Stimulated activated CD4-positive, alpha-beta T cell treated with anti-CD3 and anti-CD28 coated beads, Interleukin-4, amount 100 ng/mL, for 24 hours (primary cell): ENCODE results near the gene NKX3-2.
"Not testable (repeated sequence)": the region's sequence is repeated elsewhere in the genome, so short reads cannot be mapped to it uniquely, and the experiment has no call there.

ENCODE experiments used
- DNase-seq: peaks from one replicate; pipeline ENCODE4 v3.0.0-alpha.2; 2020

The NKX3-2 gene

DNA sequence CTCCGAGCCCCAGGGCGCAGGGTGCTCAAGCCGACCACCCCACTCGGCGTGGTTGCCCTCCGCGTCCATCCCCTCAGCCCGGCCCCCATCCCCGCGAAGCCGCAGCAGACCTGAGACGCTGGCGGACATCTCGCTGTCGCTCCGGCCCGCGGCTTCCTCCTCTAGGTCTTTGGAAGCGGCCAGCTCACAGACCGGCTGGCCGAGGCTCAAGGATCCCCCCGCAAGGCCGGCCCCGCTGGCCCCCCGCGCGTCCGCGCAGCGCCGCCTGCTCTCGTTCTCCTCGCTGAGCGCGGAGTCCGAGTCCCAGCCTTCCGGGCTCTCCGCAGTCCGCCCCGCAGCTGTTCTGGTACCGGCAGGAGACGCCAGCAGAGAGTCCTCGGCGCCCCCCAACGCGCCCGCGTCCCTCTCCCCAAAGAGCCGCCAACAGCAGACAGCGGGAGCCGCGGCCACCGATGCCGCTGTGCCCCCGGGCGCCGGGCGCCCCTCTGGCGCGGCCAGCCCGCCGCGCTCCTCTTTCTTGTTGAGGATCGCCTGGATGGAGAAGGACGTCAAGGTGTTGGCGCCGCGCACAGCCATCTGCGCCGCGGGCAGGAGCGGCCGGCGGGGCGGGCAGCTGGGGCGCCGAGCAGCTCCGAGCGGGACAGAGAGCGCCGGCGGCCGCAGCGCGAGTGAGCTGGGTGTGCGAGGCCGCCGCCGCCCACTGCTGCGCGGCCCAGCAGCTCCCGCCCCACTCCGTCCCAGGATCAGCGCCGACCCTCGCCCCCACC is at the start of gene NKX3-2:
Gene NKX3-2 (minus strand): TSS at position 670 of the 767 bp plus-strand sequence. CDS start 94 bp downstream, at position 576.
- no peak for DNase-seq

GRCh38 chr4:13592220-13592619 is 47.9 kb upstream of the NKX3-2 start:
- no peak for DNase-seq

DNA sequence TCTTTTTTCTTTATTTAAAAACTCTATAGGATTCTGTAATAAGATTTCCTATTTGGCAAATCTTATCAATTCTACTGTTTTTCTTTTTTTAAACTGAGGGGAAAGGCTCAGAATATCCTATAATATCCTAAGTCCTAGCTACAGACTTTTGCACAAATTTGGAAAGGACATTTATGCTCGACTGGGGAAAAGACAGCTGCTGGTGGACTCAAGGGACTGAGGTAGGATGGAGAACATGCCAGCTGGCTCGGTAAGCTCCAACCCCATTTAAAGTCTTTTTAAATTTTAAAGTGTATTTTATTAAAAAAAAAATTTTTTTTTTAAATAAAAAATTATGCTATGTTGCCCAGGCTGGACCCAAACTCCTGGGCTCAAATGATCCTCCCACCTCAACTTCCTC is 46.5 kb upstream of the NKX3-2 start:
- no peak for DNase-seq

DNA sequence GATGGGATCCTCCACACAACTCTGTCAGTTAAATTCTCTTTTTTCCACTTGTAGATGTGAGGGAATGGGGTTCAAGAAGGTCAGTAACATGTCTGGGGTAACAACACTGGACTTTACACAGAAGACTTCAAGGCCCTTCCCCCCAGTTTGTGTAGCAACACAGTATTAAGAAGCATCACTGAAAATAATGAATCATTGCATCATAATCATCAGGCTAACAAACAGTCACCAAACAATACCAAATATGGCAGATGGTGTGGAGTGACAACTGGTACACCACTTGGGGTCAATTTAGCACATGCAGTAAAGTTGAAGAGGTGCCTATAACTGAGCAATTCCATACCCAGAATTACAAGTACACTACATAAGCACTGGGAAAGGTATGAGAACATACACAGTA is 44.6 kb upstream of the NKX3-2 start:
- DNase-seq = no peak

- no peak for DNase-seq
These were observed 40.2 kb upstream of the NKX3-2 start for GRCh38 chr4:13584481-13584880.

GRCh38 chr4:13580036-13580435 is 35.7 kb upstream of the NKX3-2 start:
- DNase-seq = no peak

DNA sequence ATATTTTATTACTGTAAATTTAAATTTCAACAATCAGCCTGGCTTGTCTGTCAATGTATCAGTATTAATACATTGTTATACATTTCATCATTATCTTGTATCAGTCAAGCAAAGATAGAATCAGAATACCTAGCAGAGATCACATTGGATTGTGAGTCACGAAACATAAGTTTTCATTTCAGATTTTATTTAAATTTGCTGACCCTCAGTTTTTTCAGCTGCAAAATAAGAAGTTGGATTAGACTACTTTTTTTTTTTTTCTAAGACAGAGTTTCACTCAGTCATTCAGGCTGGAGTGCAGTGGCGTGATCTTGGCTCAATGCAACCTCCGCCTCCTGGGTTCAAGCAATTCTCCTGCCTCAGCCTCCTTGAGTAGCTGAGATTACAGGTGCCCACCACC is 33.4 kb upstream of the NKX3-2 start:
- no peak for DNase-seq

DNA sequence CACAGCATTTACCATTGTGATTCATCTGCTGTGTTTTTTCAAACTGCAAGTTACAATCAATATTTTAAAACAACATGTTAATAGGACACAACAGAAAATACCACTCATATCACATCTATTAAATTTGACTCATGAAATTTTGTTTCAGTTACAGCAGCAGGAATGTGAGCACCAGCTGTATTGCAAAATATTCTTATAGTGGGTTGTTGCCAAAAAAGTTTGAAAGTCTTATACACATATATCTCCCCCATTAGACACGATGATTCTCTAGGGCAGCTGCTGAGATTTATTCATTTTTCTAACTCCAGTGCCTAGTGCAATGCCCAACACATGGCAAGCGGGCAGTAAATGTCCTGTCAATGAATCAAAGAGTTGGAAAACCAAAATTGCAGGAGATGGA is 26.6 kb upstream of the NKX3-2 start:
- no peak for DNase-seq

DNA sequence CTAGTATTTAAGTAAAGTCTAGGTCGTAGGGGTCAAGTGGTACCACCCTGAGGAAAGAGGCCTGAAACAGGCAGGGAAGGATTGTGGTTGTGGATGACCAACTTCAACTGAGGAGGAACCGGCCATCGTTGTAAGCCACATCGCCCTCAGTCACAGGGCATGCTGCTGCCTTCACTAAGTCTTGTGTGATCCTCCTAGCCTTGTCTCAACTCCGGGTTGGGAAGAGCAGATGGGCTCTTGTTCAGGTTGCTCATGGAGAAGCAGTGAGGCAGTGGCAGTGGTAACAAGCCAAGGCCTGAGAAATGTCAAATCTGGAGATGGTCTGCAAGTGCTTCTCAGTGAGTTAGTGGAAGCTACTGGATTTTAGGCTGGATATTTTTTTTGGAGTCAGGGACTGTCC is 22.8 kb upstream of the NKX3-2 start:
- no peak for DNase-seq

GRCh38 chr4:13562876-13563275 is 18.6 kb upstream of the NKX3-2 start:
- DNase-seq = no peak

DNA sequence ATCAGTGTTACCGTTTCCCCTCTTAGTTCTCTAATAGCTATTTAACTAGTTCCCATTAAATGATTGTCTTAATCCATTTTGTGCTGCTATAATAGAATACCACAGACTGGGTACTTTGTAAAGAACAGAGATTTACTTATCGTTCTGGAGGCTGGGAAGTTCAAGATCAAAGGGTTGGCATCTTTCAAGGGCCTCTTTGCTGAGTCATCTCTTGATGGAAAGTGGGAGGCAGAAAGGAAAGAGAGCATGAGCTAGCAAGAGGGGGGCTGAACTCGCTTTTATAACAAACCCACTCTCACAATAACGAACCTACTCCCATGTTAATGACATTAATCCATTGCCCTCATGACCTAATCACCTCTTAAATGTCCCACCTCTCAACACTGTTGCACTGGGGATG is 17.4 kb upstream of the NKX3-2 start:
- no peak for DNase-seq

DNA sequence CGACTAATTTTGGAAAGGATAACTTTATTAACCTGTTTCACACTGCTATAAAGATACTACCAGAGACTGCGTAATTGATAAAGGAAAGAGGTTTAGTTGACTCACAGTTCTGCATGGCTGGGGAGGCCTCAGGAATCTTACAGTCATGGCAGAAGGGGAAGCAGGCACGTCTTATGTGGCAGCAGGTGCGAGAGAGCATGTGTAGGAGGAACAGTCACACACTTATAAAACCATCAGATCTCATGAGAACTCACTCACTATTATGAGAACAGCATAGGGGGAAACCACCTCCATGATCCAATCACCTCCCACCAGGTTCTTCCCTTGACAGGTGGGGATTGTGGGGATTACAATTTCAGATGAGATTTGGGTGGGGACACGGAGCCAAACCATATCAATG is 15.8 kb upstream of the NKX3-2 start:
- not testable (repeated sequence) for DNase-seq

DNA sequence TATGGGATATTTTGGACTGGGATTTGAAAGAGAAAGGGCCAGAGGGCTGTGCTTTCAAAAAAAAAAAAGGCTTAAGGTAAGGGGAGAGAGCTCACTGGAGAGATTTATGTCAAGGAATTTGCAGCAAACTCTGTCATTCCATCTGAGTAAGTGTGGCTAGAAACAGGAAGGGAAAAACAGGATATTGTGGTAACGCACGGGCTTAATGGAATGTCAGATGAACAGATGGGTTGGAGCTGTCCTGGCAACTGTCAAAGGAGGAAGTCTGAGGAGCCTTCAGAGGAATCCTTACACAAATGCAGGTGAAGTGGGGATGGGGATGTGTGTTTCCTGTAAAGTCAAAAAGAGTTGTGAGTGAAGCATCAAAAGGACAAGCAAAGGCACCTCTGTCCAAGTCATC is 15.1 kb upstream of the NKX3-2 start:
- DNase-seq = no peak

GRCh38 chr4:13558881-13559280 is 14.6 kb upstream of the NKX3-2 start:
- DNase-seq = no peak

DNA sequence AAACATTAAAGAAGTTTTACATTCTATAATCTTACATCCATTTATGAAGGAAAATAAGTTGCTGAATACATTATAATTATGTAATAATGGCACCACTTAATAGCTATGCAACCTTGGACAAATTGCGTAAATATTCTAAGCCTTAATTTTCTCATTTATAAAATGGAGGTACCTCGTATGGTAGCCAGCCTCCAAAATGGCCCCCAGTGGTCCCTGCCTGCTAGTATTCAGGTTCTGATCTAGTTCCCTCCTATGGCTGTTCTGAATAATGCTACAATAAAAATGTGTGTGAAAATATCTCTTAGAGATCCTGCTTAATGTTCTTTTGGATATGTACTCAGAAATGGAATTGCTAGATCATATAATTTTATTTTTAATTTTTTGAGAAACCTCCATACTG is 11.0 kb upstream of the NKX3-2 start:
- DNase-seq = no peak

GRCh38 chr4:13553081-13553480 is 8.8 kb upstream of the NKX3-2 start:
- no peak for DNase-seq

DNA sequence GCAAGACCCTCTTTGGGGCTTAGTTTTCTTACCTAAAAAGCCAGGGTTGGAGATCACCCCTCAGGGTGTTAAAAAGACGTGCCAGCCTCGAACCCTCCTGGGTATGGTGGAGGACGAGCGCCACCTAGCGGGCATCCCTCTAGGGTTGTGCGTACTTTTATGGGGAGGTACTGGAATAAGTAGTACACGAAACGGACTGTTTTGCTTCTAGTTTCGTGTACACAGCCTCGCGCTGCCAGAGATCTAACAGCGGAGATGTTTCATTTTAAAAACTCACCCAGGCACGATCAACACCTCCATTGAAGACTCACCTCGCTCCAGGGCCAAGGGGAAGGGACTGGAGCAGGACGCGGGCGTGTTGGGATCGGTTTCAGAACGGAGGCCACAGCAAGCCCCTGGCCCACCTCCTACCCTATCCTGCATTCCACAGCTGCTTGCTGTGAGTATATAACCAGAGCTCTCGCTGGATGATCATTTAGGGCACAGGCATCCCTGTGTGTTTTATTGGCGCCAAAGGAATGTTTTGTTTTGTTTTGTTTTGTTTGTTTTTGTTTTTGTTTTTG is 4.8 kb upstream of the NKX3-2 start:
- peak; percentile 88 for DNase-seq

GRCh38 chr4:13548059-13548983 is 4.0 kb upstream of the NKX3-2 start:
- no peak for DNase-seq

DNA sequence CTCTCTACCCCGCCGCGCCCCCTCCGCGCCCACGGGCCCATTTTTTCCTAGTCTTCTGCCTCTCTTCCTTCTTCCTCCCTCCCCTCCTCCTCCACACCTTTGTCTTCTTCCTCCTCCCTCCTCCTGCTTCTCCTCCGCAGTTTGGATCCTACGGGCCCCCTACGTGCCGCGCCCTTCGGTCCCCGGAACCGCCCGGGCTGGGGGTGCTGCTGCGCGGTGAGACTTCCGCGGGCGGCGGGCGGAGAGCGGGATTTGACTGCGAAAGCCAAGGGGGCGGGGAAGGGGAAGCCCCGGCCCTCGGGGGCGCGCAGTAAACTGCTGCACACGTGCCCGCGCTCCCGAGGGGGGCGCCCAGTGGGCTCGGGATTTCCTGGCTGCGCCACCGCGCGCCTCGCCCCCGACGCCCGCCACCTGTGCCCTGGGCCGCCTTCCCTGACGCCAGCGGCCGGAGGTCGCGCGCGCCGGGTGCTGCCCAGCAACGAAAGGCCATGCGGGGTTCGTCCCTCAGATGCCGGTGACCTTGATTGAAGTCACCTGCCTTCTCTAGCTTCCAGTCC is 3.3 kb upstream of the NKX3-2 start:
- no peak for DNase-seq

- no peak for DNase-seq
These were observed 2.7 kb upstream of the NKX3-2 start for GRCh38 chr4:13546941-13547484.

GRCh38 chr4:13546142-13546940 is 2.0 kb upstream of the NKX3-2 start:
- DNase-seq = no peak

DNA sequence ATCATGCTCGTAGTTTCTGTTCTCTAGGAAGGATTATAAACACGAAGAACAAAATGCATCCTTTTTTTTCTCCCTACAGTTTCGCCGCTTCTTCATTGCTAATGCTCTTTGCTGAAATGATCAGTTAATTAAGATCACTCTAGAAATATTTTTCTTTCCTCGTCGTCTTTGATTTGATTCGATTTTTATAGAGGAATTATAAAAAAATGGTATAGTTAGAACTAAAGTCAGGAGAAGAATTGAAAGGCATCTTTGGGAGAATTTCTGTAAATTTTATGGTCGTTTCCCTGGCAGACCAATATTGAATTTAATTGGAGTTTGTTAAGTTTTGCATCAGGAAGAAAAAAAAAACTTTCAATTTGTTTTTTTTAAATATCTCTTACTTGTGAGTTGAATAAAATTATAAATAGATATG is 1.1 kb upstream of the NKX3-2 start:
- no peak for DNase-seq
